Activated CD4-positive, alpha-beta T cell treated with anti-CD3 and anti-CD28 coated beads, Interleukin-2, Interleukin-6, amounts not matched to agents 100 ng/mL and 50 ng/mL, durations not matched to agents 16 hours and 8 hours (primary cell): ENCODE data around the gene ZNF185.

Source experiments
- DNase-seq: peaks from one replicate; pipeline ENCODE4 v3.0.0-alpha.2; 2020

Gene ZNF185

DNA sequence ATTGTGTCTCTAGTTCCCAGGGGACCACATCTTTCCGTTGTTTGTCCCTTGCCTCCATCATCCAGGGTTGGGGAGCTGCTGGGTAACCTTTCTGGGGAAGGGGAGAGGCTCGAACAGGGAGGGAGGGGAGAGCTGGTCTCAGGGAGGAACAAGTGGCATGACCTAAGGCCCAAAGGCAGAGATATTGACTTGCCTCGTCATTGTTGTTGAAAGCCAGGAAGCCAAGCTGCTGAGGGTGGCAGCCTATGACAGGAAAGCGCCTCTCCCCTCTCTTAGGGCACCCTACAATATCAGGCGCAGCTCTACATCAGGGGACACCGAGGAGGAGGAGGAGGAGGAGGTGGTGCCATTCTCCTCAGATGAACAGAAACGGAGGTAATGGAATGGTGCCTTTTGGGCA lies 20.8 kb downstream of the ZNF185 start:
- no peak for DNase-seq

- no peak for DNase-seq
These were observed 25.7 kb downstream of the ZNF185 start for GRCh38 chrX:152923599-152923998.

DNA sequence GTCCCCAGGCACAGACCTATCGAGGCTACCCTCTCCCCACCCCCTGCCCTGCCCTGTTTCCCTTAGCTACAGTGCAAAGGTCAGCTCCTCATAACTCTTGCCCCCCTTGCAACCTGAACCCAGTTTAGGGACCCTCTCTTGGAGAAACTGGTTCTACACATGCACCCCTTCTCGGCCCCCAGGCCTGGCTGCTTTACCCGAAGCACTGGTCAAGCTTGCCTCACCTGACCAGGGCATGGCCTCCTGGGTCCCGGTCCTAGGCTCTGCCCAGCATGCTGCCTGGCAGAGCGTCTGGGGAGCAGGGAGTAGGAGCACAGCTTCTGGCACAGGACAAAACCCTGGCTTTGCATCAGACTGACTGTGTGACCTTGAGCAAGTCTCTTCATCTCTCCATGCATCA lies 28.0 kb downstream of the ZNF185 start:
- no peak for DNase-seq

GRCh38 chrX:152926279-152926678 lies 28.4 kb downstream of the ZNF185 start:
- peak; percentile 78 for DNase-seq

DNA sequence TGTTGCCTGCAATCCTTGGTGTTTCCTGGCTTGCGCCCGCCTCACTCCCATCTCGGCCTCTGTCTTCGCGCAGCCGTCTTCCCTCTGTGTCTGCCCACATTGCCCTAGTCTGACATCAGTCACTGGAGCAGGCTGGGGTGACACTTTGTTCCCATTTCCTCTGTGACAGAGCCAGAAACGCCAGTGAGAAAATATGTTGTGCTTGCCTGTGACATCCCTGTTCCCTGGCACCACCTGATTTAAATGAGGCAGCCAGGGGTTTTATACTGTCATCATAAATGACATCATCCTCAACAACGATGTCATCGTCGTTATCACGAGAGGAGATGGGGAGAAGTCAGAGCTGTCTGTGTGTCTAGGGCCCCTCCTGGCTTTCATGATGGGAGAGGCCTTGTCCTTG lies 29.1 kb downstream of the ZNF185 start:
- DNase-seq, result no peak

GRCh38 chrX:152927858-152928760 lies 30.2 kb downstream of the ZNF185 start:
- DNase-seq, result no peak

DNA sequence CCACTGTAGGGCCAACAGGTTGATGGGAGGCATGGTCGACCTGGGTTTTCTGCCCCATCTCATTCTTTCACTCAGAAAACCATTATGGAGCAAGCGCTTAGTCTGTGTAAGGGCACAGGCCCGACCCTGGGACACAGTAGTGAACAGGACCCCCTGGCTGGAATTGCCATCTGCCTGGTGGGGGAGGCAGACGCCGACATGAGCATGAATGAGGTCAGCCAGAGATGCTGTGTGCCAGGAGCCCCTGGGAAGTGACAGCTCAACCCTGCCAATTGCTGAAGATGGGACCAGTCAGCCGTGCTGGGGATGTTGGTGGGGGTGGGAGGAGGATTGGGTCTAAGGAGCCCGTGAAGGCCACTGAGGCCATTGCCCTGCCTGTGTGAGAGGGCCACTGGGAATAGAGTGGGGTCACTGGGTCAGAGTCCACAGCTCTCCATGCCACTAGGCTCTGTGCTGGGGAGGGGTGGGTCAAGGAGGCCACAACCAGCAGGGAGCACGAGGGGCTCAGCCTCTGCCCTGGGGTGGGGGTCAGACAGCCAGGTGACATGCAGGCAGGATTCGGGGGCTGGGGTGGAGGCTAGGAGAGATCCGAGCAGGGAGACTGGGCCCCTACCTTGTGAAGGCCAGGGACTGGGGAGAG lies 31.0 kb downstream of the ZNF185 start:
- DNase-seq, result no peak

DNA sequence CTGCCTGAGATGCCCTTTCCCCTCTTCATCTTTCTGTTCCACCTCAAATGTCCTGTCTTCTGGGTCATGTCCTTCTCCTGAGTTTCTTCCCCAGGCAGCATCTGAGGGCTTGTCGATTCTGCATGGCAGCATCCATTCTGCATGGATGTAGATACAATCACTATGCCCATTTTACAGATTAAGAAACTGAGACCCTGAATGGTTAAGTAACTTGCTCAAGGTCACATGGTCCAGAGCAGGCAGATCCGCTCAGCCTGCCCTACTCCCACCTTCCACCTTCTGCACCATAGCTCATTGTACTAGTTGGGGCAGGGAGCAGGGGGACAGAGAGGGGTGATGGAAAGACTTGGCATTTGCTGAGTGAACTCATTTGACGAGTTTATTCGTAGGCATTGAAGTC lies 32.0 kb downstream of the ZNF185 start:
- no peak for DNase-seq

- no peak for DNase-seq
These were observed 32.6 kb downstream of the ZNF185 start for GRCh38 chrX:152930516-152930915.

DNA sequence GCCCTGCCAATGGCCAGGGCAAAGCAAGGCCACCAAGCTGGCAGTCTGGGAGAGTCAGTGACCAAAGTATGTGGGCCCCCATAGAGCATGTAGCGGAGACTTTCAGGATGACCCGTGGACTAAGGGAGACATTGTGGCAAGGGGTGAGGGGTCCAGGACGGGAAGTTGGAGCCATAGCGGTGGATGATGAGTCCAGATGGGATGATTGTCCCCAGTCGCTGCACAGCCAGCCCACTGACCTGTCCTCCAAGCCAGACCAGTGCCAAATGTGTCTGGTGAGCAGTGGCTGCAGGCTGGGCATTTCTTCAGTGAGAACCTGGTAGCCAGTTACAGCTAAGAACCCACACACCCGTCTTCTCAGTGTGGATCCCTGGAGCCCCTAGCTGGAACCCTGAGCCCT lies 34.3 kb downstream of the ZNF185 start:
- no peak for DNase-seq

- DNase-seq, result no peak
These were observed 34.8 kb downstream of the ZNF185 start for GRCh38 chrX:152932598-152933175.

DNA sequence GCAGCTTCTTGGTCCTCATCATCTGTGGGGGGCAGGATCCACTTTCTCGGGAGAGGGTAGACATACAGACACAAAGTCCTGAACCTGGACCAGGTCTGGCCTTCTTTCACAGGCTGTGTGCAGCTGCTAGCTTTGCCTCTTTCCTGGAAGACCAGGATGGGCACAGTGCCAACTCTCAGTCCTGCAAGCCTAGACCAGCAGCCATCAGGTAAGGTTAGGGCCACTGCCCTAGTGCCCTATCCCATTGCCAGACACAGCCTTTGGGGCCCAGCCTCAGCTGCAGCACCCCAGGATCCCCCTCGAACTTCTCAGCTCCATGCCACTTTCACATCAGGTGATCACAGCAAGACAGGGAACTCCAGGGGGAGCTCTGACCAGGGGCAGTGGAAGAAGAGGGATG lies 38.4 kb downstream of the ZNF185 start:
- DNase-seq, result no peak

DNA sequence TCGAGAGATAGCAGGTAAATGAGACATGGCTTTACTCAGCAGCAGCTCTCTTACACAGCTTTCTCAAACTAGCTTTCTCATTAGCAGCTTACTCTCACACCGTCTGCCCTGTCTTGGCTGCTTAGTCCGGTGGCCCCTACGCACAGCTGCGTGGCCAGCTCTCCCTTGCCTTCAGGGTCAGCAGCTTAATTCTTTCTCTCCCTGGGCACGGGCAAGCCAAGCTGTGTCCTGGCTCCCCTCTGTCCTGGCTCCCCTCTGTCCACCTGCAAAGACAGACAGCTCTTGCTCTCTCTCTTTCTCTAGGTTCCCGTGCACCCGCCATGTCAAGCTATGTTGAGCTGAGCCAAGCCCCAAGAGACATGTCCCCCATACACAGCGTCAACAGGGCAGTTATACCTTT lies 39.4 kb downstream of the ZNF185 start:
- no peak for DNase-seq

GRCh38 chrX:152941328-152942076 lies 43.6 kb downstream of the ZNF185 start:
- DNase-seq, result peak; percentile 92

DNA sequence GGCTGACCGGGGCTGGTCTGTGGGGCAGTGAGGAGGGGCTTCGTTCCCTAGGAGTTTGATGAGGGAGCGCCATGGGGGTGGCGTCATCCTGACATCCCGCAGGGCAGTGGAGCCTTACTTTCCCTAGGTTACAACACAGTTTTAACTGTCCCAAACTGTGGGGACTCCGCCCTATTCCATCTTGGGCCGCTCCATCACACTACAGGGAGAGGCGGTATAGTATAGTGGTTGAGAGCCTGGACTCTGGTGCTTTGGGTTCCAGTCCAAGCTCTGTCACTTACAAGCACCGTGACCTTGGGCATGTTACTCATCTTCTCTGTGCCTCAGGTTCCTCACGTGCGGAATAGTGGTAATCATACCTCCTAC lies 44.2 kb downstream of the ZNF185 start:
- no peak for DNase-seq

DNA sequence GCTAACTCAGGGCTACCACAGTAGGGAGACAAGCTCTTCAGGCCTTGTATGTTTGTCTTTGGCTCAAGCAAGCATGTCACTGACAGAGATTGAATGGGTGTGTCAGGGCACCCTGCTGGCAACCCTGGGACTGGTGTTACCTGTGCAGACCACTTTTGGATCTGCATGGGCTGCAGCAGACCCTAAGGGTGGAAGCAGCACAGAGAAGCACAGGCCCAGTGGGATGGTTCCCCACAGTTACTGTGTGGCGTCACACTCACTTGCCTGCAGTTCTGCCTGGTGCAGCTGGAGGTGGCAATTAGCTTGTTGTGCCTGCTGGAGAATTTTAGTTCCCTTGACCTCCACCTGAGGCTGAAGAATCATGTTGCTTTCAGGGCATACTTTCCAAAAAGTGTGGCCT lies 46.0 kb downstream of the ZNF185 start:
- no peak for DNase-seq

DNA sequence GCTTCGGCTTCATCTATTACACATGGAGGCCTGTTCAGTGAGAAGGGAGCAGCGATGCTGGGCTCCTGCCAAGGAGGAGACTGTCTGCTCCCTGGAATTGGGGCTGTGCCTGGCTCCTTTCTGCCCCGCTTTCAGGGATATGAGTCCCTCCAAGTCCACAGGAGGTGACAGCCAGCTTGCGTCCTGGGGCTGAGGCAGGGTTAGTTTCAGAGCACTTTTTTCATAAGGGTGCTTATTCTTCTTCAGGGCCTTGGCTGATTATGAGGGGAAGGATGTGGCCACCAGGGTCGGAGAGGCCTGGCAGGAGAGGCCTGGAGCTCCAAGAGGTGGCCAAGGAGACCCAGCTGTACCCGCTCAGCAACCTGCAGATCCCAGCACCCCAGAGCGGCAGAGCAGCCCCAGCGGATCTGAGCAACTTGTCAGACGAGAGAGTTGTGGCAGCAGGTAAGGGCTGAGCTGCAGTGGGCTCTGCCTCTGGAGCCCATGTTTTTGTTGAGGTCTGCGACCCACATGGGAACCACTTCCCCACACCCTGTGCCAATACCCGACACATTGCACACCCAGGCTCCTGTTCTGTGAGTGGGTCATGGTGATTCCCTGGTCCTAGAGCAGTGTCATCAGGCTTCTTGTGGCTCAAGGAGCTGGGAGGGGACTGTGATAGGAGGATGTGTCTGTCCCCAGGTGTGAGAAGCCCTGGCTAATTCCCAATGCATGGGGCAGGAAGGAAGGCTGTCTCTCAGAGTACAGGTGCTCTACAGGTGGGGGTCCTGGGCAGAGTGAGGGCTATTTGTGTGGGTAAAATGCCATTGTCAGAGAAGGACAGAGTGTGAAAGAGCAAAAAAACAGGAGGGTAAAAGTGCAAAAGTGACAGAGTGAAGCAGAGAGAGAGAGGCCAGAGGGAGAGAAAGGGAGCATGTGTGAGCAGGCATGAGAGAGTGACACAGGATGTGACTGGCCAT lies 47.4 kb downstream of the ZNF185 start:
- no peak for DNase-seq

- DNase-seq, result no peak
These were observed 48.8 kb downstream of the ZNF185 start for GRCh38 chrX:152946681-152947080.
